ENCODE measurements around the gene SLC39A3. TPM values are rescaled to one million over a fixed set of nuclear protein-coding genes. Genes with fewer than 3 reads are reported as not detected.

Gene SLC39A3
- total and polyA plus RNA-seq, 10 of the 15 experiments (the other 5 are each of a cell fraction or from before 2014, with no cell fraction given): 0.63 to 67.1 (median 51.2) TPM

DNA sequence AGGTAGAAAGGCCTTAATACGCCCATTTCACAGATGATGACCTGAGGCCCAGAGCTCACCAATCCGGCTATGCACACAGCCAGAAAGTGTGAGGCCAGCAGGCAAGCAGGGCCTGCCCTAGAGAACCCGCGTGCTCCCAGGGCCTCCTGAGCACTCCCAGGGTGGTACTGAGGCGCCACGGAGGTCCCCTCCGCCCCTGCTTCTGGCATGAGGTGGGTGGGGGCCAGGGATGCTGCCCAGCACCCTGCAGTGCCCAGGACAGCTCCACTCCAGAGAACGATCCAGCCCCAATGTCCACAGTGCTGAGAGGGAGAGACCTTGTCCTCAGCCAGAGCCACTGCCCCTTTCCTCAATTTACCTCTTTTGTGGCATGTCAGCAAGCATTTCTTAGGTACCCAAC is 29.4 kb upstream of the SLC39A3 start:
- no peak for TF ChIP-seq GABPA (IDR thresholded peaks at IDR 0.05; ENCODE audit: low read depth)
- no peak for TF ChIP-seq PAX5 (IDR thresholded peaks at IDR 0.05; ENCODE audit: borderline replicate concordance, low read depth, low read length)
- no peak for TF ChIP-seq GATAD2B (conservative IDR thresholded peaks at IDR 0.05; ENCODE audit: low read depth)
- TF ChIP-seq TCF12 (IDR thresholded peaks at IDR 0.05; ENCODE audit: low read depth, low read length): no peak
- TF ChIP-seq MAX (IDR thresholded peaks at IDR 0.05; ENCODE audit: low read depth, low read length): no peak
- no peak for TF ChIP-seq E4F1 (IDR thresholded peaks at IDR 0.05; ENCODE audit: borderline replicate concordance, partially characterized antibody)
- no peak for TF ChIP-seq NFIC (IDR thresholded peaks at IDR 0.05; ENCODE audit: low read depth, low read length)
- no peak for TF ChIP-seq SUZ12 (IDR thresholded peaks at IDR 0.05; ENCODE audit: unreplicated experiment)
- no peak overlapping the region for H2AFZ ChIP-seq (ENCODE audit: control insufficient read depth, low read depth, low read length)
- no peak overlapping the region for H3K4me2 ChIP-seq (ENCODE audit: control insufficient read depth, insufficient read depth)
- no peak for ATAC-seq
- no peak for DNase-seq (ENCODE audit: low read depth, low spot score)
- no peak overlapping the region for H3K27ac ChIP-seq (ENCODE audit: control insufficient read depth, insufficient read depth)
- POLR2A ChIA-PET: no interaction called here
- peaks cover 22% of the 10 kb centered on the region for H3K79me2 ChIP-seq (ENCODE audit: control insufficient read depth, insufficient read depth, low read length)
- FAIRE-seq: no peak
- SMC1A ChIA-PET (ENCODE audit: uncharacterized antibody, unreplicated experiment): no interaction called here
- H3K36me3 ChIP-seq (ENCODE audit: control insufficient read depth in 2 of 2, insufficient read depth in 2 of 2, low read length in 1 of 2): peaks cover 5 to 31% of the 10 kb centered on the region in 2 experiments; a peak in 3 of 4 replicates
- H3K9ac ChIP-seq (ENCODE audit: control insufficient read depth, insufficient read depth, low read length): no peak overlapping the region
- intact Hi-C loops (cut with micrococcal nuclease; ENCODE audit: unreplicated experiment): no loop called here
- no peak overlapping the region for H3K4me3 ChIP-seq
- 97% methylated on average over 8 of the region's 8 CpGs for WGBS (ENCODE audit: insufficient coverage, insufficient replicate concordance, low lambda C conversion rate, missing lambda C conversion rate)
- H3K4me1 ChIP-seq (ENCODE audit: control insufficient read depth, insufficient read depth, low read length): no peaks in the 10 kb centered on the region
- BruUV-seq (replicated peaks): no TSS peak
- H3K27me3 ChIP-seq (replicated peaks in 1 of 2; ENCODE audit: control insufficient read depth in 2 of 2, insufficient read depth in 2 of 2, low read length in 1 of 2): no peaks in the 10 kb centered on the region
- H3K9me3 ChIP-seq (replicated peaks; ENCODE audit: control insufficient read depth, insufficient read depth, low read length): no peaks in the 10 kb centered on the region
- H4K20me1 ChIP-seq (ENCODE audit: control insufficient read depth, insufficient read depth): peaks cover 3% of the 10 kb centered on the region; the same call in 1 of the 2 replicates
- RAD21 ChIA-PET (ENCODE audit: unreplicated experiment): no interaction called here
- in situ Hi-C loops (cut with MboI): no loop called here
- CTCF ChIA-PET: interaction anchor here (0.7 kb wide), 1 partner anchor 121 kb away, joined by 3 read pairs; no protein-coding TSS in a partner anchor

Measured in GM12878 (cell line).